KG1 (cell line): ENCODE data around the gene NUDT5.

Source experiments
- DNase-seq: peaks from one replicate; lab custom pipeline; 2025; lab: John Stamatoyannopoulos, UW

Gene NUDT5

GRCh38 chr10:12162927-12163326 is 32.8 kb downstream of the NUDT5 start:
- no peak for DNase-seq

GRCh38 chr10:12160664-12161063 is 35.0 kb downstream of the NUDT5 start:
- DNase-seq: no peak

- no peak for DNase-seq
These were observed 37.6 kb downstream of the NUDT5 start for GRCh38 chr10:12158111-12158510.

GRCh38 chr10:12156367-12157123 is 39.1 kb downstream of the NUDT5 start:
- DNase-seq: no peak

- no peak for DNase-seq
These were observed 41.2 kb downstream of the NUDT5 start for GRCh38 chr10:12154516-12154915.

- no peak for DNase-seq
These were observed 45.5 kb downstream of the NUDT5 start for GRCh38 chr10:12150163-12150562.

- no peak for DNase-seq
These were observed 51.2 kb downstream of the NUDT5 start for GRCh38 chr10:12144538-12144937.

- DNase-seq: no peak
These were observed 55.7 kb downstream of the NUDT5 start for GRCh38 chr10:12140038-12140437.

GRCh38 chr10:12135631-12136030 is 60.1 kb downstream of the NUDT5 start:
- no peak for DNase-seq

- DNase-seq: peak; percentile 56
These were observed 65.3 kb downstream of the NUDT5 start for GRCh38 chr10:12130237-12130872.

- DNase-seq: peak; percentile 67
These were observed 66.2 kb downstream of the NUDT5 start, which contains the start of gene SEC61A2 for GRCh38 chr10:12129222-12130111. Gene SEC61A2, plus strand, starts transcription at chr10:12129677. Its CDS starts 111 bp downstream, at chr10:12129788.

GRCh38 chr10:12121673-12122072 is 74.0 kb downstream of the NUDT5 start:
- DNase-seq: no peak
